Activated CD4-positive, alpha-beta T cell treated with anti-CD3 and anti-CD28 coated beads, Interleukin-2, Interleukin-6, amounts not matched to agents 100 ng/mL and 50 ng/mL, durations not matched to agents 16 hours and 8 hours (primary cell): Measurements from ENCODE around the gene SLCO4C1.
A peak's percentile ranks its signal among the peaks of the same experiment; 100 is the strongest.
"Not testable (repeated sequence)": the region's sequence is repeated elsewhere in the genome, so short reads cannot be mapped to it uniquely, and the experiment has no call there.

Source experiments
- DNase-seq: peaks from one replicate; pipeline ENCODE4 v3.0.0-alpha.2; 2020

SLCO4C1 gene, protein sequence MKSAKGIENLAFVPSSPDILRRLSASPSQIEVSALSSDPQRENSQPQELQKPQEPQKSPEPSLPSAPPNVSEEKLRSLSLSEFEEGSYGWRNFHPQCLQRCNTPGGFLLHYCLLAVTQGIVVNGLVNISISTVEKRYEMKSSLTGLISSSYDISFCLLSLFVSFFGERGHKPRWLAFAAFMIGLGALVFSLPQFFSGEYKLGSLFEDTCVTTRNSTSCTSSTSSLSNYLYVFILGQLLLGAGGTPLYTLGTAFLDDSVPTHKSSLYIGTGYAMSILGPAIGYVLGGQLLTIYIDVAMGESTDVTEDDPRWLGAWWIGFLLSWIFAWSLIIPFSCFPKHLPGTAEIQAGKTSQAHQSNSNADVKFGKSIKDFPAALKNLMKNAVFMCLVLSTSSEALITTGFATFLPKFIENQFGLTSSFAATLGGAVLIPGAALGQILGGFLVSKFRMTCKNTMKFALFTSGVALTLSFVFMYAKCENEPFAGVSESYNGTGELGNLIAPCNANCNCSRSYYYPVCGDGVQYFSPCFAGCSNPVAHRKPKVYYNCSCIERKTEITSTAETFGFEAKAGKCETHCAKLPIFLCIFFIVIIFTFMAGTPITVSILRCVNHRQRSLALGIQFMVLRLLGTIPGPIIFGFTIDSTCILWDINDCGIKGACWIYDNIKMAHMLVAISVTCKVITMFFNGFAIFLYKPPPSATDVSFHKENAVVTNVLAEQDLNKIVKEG

GRCh38 chr5:102296178-102296817 lies at the start of gene SLCO4C1:
Gene SLCO4C1 (minus strand): TSS chr5:102296284. CDS start chr5:102296262, 22 bp downstream.
- peak; percentile 89 for DNase-seq

DNA sequence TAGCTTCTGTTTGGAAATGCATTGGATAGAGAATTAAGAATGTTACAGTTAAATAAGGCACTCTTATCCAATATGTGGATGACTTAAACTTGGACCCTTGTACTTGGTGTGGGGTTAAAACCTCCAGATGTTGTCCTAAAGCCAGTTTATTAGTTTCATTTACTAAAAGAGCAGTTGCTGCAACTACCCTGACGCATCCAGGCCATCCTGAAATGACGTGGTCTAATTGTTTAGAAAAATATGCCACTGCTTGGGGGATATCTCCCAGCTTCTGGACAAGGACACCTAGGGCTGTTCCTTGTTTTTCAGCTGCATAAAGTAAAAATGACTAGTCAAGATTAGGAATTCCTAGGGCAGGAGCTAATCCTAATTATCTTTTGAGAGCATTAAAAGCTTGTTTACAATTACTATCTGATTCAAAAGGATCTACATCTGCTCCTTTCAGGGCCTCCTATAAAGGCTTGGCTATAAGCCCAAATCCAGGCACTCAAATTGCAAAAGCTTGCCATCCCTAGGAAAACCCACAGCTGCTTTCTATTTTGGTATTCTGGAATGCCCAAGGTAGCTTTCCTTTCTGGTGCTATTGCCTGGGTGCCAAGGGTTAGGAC lies 45.7 kb upstream of the SLCO4C1 start:
- DNase-seq = no peak

GRCh38 chr5:102324714-102325113 lies 28.6 kb upstream of the SLCO4C1 start:
- no peak for DNase-seq

DNA sequence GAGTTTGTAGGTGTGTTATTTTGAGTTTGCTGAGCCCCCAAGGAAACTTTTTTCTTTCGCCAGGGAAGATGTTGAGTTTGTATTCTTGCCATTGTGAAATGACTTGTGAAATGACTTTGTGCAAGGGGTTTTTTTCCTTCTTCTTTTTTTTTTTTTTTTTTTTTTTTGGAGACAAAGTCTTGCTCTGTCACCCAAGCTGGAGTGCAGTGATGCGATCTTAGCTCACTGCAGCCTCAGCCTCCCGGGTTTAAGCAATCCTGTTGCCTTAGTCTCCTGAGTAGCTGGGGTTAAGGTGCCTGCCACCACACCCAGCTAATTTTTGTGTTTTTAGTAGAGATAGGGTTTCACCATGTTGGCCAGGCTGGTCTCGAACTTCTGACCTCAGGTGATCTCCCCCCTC lies 22.7 kb upstream of the SLCO4C1 start:
- not testable (repeated sequence) for DNase-seq

DNA sequence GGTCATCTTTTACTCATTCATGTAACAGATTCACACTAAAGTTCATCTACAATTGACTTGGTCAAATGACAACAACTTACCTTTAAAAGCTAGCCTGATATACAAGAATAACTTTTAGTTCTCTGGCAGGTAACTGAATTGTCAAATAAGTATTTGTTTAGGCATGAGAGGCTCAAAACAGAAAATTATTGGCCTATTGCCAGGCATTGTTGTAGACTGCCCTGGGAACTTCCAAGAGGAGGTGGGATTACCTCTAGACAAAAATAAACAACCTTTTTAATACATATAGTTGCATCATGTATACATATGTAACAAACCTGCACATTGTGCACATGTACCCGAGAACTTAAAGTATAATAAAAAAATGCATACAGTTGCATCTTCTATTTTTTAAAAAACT lies 18.2 kb upstream of the SLCO4C1 start:
- DNase-seq = no peak

DNA sequence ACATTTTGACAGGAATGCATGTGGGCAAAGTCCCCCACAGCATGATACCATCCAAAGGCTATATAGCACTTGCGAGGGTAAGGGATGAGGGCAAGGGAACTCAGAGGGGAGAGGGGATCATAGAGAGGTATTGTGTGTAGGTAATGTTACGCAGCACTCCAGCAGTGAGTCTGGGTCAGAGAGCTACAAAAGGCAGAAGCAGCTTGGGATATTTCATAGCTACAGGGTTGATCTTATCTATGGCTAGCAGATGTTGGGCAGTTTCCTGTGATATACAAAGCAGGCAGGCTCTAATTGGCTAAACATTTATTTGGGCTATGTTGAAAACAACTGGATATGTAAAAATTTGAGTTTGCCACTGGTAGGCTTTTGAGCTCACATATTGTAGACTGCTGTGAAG lies 17.8 kb upstream of the SLCO4C1 start:
- DNase-seq = no peak

DNA sequence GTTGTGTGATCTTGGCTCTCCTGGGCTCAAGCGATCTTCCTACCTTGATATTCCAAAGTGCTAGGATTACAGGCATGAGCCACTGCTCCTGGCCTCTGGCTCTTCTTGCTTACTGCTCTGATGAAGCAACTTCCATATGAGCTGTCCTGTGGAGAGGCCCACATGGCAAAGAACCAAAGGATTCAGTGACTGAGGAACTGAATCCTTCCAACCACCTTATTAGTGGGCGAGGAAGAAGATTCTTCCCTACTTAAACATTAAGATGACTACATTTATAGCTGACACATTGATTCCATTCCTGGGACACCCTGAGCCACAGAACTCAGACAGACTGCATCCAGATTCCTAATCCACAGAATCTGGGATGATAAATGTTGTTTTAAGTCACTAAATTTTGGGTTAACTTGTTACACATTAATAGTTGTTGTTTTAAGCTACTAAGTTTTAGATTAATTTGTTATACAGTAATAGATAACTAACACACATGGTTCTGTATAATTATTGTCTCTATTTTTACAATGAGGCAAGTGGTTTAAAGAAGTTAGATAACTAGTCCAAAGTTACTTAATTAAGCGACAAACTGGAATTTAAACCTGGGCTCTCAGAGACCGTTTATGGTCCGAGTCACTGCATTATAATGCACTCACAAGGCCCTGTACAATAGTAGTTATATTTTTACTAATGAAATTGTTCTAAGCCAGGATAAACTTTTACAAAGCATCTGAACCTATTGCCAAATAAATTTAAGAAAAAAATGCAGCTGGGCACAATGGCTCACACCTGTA lies 16.7 kb upstream of the SLCO4C1 start:
- DNase-seq = no peak

GRCh38 chr5:102309586-102309985 lies 13.5 kb upstream of the SLCO4C1 start:
- DNase-seq = no peak

DNA sequence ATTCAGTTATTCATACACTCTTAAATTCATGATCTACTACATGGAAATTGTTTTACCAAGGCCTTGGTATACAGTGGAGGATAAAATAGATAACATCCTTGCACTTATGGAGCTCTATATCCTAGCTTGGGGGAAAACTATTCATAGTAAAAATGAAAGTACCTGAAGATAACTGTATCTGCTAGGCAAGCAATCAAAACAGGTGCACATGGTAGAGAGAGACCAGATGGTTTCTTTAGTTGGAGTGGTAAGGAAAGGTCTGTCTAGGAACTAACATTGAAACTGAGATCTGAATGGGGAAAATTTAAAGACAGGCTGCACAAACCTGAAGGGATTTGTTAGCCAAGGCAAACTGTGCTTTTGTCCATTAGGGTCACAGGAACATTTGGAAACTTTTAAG lies 11.1 kb upstream of the SLCO4C1 start:
- DNase-seq = no peak

GRCh38 chr5:102306121-102306520 lies 10.0 kb upstream of the SLCO4C1 start:
- DNase-seq = no peak

DNA sequence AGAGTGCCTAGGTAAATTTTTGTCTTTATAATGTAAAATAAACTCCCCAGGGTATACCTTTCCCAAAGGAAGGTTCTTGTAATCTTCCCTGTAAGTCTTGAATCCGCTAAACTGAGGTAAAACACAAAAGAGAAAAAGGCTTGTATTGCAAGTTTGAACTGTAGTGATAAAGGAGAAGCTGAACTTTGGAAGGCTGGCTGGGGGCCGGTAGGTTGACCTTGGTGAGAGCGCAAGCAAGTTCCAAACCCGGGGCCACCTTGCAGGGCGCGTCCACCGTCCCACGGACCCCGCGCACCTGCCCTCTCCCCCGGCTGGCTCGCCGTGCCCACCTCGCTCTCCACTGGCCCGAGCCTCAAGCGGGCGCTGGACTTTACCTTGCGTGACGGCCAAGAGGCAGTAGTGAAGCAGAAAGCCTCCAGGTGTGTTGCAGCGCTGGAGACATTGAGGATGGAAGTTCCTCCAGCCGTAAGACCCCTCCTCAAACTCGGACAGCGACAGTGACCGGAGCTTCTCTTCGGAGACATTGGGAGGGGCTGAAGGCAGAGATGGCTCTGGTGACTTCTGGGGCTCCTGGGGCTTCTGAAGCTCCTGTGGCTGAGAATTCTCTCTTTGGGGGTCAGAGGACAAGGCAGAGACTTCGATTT lies 428 bp downstream of the SLCO4C1 start:
- DNase-seq = no peak

DNA sequence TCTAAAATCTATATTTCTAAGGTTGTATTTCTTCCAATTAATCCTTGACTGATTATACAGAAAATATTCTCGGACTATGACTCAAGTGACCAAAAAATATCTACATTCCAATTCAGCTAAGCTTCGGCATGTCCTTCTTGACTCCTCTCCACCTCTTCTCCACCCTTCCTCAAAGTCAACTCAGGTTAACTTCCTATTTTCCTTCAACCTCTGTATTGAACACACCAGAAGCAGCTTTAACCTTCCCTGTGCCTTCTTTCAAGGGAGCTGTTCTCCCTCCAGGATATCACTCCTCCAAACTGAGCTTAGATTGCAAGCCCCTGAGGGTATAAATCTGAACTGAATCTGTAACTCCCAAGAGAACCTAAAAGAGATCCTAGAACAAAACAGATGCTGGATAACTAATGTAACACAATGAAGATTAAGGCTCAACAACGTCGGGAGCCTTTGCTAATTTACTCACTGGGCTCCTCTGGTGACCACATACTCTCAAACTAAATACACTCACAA lies 1.1 kb downstream of the SLCO4C1 start:
- DNase-seq = no peak

- no peak for DNase-seq
Observed at GRCh38 chr5:102290004-102290403, 6.1 kb downstream of the SLCO4C1 start.

DNA sequence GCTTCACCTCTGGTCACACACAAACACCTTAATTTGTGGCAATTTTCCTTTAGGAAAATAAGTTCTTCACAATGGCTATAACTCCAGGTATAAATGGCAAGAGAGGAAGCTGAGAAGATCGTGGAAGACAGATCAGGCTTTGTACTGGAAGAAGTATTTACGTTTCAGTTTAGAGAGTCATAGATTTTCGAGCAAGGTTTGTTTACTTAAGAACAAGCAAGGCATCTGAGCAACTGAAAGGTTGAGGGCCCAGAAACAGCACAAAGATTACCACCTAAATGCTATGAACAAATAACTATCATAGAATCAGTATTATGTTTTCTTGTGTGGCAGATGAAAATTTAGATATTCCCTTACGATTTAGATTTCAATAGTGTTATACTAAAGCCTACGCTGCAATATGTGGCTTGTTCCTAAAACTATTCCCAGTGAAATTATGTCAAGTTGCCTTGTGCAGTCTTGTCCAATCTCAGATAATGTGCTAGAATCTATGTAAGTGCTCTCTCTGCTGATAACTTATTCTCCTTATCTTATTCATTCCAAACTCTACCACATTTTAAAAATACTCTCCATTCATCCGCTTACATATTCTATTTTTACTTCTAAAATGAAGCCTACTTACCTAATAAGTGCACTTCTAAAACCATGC lies 6.7 kb downstream of the SLCO4C1 start:
- DNase-seq = no peak

GRCh38 chr5:102288630-102289029 lies 7.5 kb downstream of the SLCO4C1 start:
- no peak for DNase-seq

DNA sequence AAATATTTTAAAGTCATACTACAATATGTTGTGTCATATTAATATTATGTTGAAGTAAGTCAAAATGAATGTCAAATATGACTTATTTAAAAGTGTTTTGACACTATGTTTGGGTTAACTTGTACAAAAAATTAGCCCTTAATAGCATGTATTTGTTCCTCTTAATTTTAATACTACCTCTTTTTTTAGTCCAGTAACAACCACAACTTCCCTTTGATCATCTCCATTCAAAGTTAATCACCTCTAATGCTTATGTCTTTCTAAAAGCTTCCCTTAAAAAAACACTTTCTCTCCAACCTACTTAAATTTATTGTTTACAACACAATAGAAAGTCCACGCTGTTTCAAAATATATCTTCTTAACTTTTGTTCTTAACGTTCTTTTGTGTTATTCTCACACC lies 9.6 kb downstream of the SLCO4C1 start:
- DNase-seq = no peak

DNA sequence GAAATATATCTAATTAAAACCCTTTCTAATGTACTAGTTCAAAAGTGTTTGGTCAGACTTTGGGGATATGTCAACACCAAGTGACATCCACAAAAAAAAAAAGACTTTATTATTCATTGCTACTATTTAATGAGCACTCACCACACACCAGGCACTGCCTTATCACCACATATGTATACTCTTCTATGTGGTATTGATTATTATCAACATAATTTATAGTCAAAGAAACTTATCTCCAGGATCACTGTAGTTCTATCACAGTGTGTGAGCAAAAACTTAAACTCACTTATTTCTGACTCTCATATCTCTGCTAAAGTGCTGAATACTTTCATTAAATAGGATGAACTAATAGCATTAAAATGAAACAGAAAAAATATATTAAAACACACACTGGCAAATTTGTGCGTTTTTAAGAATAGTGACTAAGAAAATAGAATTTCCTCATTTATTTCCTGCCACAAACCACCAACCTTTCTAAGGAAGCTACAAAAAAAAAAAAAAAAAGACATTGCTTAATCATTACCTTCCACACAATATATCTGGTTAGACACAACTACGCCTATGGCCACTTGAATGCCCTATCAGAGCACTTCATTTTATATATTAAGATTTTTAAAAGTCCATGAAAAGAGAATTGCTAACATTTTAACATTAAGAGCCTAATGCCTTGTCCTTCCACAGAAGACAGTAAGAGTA lies 12.8 kb downstream of the SLCO4C1 start:
- no peak for DNase-seq

DNA sequence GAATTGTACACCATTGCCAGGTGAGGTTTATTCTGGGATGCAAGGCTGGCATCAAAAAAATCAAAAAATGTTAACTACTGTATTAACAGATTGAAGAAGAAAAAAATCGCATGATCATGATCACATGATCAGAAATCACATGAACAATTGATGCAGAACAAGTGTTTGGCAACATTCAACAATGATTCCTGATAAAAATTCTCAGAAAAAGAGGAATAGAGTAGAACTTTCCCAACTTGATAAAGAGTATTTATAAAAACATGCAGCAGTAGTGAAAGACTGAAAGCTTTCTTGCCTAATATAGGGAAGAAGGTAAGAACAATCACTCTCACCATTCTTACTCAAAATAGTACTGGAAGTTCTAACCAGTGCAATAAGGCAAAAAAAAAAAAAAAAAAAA lies 16.4 kb downstream of the SLCO4C1 start:
- no peak for DNase-seq

- DNase-seq = no peak
Observed at GRCh38 chr5:102278231-102278630, 17.9 kb downstream of the SLCO4C1 start.

- no peak for DNase-seq
Observed at GRCh38 chr5:102277144-102277543, 18.9 kb downstream of the SLCO4C1 start.

DNA sequence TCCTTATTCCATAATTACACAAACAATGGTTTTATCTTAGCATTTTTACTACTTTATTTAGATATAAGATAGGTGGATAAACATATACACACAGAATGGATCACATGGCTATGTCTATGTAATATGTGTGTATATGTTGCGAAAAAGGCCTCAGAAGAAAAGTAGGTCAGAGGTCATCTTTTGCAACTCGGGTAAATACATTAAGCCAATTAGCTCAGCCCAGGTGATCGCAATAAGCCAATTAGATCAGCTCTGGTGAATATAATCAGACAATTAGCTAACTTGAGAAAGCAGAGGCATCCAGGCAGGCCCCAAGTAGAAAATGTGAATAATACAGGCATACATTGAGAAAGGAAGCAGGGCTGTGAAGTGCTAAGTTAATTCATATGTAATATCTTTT lies 24.3 kb downstream of the SLCO4C1 start:
- no peak for DNase-seq
